A549 treated with RU486 at 1 μM for 4 hours (cell line): ENCODE results near the gene PHF21B. TPM values are rescaled to one million over a fixed set of nuclear protein-coding genes. Genes with fewer than 3 reads are reported as not detected.

ENCODE experiments used
- total RNA-seq: library from RNA; stranded (reverse); fragments of 200-300 nt; extraction: Qiagen RNA extraction; gene quantifications from 5 replicates; pipeline ENCODE4 v1.2.3, GENCODE V29; 2022; ENCODE audit warnings: low read depth

Gene PHF21B
- total RNA-seq: 0.71 to 1.4 TPM (median 0.89 TPM) in 5 replicates

GRCh38 chr22:45009606-45010531 is at the start of gene PHF21B:
TSS of gene PHF21B (minus strand) at chr22:45010005. CDS start at chr22:45009549, 456 bp downstream.

Other genes starting within 250 kb of the PHF21B start
- 24.0 to 32.5 TPM (median 30.0 TPM) in 5 replicates for gene NUP50, start 153.9 kb upstream of the PHF21B start, total RNA-seq
- 71.5 to 96.0 TPM (median 93.0 TPM) in 5 replicates for gene KIAA0930, start 230.9 kb upstream of the PHF21B start, total RNA-seq